ENCODE data around the gene PEDS1.

The PEDS1 gene

DNA sequence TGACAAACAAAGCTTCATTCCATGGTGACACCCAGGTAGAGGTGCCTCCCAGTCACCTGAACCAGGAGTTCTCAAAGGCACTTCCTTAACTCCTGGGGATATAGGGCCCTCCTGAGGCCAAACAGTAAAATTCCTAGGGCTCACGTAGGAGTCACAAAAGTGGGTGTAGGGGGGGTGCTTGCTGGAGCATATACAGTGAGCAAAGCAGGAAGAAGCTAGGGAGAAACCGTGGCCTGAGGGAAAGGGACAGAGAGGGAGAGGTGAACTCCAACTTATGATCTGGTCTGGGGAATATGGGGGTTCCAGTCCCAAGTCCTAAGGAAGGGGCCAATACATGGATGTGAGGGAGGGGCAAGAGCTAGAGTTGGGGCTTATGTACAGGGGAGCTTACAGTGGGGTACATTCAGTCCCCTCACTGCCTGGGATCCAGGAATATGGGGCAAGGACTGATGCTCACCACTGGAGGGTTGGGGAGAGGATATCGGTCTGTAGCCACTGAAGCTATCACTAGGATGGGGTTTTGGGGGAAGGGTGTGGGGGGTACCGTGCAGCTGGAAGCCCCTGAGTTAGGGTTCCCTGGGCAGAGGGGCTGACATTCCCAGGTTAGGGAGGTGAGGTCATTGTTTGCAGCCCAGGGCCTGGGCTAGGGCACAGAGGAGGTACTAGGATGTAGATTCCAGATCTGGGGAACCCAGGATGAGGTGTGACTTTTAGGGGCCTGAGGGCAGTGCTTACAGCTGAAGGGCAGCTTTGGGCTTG lies 950 bp downstream of the PEDS1 start (continued):
- no peak for TF ChIP-seq ZNF292 (tag by site-specific recombination; IDR thresholded peaks at IDR 0.05; ENCODE audit: borderline replicate concordance, low read depth)
- TF ChIP-seq ZIC2 (tag by site-specific recombination; IDR thresholded peaks at IDR 0.05) = no peak
- TF ChIP-seq ZNF747 (tag by site-specific recombination; IDR thresholded peaks at IDR 0.05) = no peak
- no peak for TF ChIP-seq ZNF549 (tag by site-specific recombination; IDR thresholded peaks at IDR 0.05)
- no peak for TF ChIP-seq GLI4 (tag by site-specific recombination; IDR thresholded peaks at IDR 0.05)
- TF ChIP-seq, protein P1, sequence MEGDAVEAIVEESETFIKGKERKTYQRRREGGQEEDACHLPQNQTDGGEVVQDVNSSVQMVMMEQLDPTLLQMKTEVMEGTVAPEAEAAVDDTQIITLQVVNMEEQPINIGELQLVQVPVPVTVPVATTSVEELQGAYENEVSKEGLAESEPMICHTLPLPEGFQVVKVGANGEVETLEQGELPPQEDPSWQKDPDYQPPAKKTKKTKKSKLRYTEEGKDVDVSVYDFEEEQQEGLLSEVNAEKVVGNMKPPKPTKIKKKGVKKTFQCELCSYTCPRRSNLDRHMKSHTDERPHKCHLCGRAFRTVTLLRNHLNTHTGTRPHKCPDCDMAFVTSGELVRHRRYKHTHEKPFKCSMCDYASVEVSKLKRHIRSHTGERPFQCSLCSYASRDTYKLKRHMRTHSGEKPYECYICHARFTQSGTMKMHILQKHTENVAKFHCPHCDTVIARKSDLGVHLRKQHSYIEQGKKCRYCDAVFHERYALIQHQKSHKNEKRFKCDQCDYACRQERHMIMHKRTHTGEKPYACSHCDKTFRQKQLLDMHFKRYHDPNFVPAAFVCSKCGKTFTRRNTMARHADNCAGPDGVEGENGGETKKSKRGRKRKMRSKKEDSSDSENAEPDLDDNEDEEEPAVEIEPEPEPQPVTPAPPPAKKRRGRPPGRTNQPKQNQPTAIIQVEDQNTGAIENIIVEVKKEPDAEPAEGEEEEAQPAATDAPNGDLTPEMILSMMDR (tag by site-specific recombination; IDR thresholded peaks at IDR 0.05) = no peak
- no peak for TF ChIP-seq ZNF830 (tag by site-specific recombination; IDR thresholded peaks at IDR 0.05; ENCODE audit: low read depth)

DNA sequence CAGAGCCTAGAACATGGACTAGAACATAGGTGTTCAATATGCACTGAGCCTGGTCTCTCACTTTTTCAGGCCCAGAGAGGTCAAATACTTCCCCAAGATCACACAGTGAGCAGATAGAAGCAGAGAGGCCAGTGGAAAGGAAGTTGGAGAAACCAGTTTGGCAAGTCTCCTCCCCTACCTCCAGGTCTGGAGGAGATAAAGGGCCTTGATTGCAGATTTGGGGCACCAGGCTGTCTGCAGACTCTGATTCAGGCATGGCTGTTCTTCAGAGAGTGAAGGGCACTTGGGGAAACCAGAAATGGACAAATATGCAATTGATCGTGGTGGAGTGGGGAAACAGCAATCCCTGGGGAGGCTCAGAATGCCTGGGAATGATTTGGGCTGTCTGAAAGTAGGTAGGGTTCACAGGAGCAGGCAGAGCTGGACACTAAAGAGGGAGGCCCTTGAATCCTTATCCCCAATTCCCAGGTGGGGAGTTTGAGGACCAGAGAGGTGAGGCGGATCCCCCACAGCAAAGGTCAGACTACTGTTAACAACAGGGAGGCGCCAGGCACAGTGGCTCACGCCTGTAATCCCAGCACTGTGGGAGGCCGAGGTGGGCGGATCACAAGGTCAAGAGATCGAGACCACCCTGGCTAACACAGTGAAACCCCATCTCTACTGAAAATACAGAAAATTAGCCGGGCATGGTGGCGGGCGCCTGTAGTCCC lies 2.3 kb downstream of the PEDS1 start:
- CTCF ChIA-PET = interaction anchor here (0.8 to 3.8 kb wide), 3 partner anchors 18 to 58 kb away, joined by 4 to 44 read pairs (median 11); no protein-coding TSS in a partner anchor
- no peak overlapping the region for H3K4me3 ChIP-seq (ENCODE audit: low read depth, low read length)
- H3K27ac ChIP-seq (ENCODE audit: extremely low read depth, low read depth, low read length) = no peak overlapping the region
- H3K4me1 ChIP-seq (ENCODE audit: control insufficient read depth, insufficient read depth, low read length) = peaks cover 4% of the 10 kb centered on the region; the same call in 1 of the 2 replicates
- peaks cover 0 to 54% of the 10 kb centered on the region in 2 experiments; a peak in 2 of 3 replicates for H3K36me3 ChIP-seq (ENCODE audit: control insufficient read depth in 2 of 2, insufficient read depth in 1 of 2, low read length in 2 of 2)
- POLR2A ChIA-PET = interaction anchor here (0.8 to 1.4 kb wide), 2 partner anchors 15 to 32 kb away, joined by 3 to 5 read pairs; no protein-coding TSS in a partner anchor
- H3K9me3 ChIP-seq (ENCODE audit: control insufficient read depth, insufficient read depth, low read depth, low read length) = no peaks in the 10 kb centered on the region
- no peak for TF ChIP-seq ZNF16 (tag by site-specific recombination; IDR thresholded peaks at IDR 0.05; ENCODE audit: low read depth)
- peak; percentile 53 for TF ChIP-seq ZFHX2 (tag by site-specific recombination; conservative IDR thresholded peaks at IDR 0.05)
- TF ChIP-seq OSR2 (tag by site-specific recombination; IDR thresholded peaks at IDR 0.05) = 0 out of 2 replicates have a peak, but pooled peaks have one; percentile 21
- TF ChIP-seq, protein P2, sequence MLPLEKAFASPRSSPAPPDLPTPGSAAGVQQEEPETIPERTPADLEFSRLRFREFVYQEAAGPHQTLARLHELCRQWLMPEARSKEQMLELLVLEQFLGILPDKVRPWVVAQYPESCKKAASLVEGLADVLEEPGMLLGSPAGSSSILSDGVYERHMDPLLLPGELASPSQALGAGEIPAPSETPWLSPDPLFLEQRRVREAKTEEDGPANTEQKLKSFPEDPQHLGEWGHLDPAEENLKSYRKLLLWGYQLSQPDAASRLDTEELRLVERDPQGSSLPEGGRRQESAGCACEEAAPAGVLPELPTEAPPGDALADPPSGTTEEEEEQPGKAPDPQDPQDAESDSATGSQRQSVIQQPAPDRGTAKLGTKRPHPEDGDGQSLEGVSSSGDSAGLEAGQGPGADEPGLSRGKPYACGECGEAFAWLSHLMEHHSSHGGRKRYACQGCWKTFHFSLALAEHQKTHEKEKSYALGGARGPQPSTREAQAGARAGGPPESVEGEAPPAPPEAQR (tag by site-specific recombination; IDR thresholded peaks at IDR 0.05) = no peak
- TF ChIP-seq SP7 (tag by site-specific recombination; IDR thresholded peaks at IDR 0.05) = peak; percentile 56
- TF ChIP-seq GLIS1 (tag by site-specific recombination; IDR thresholded peaks at IDR 0.05) = peak; percentile 33
- no peak for TF ChIP-seq ZBTB20 (tag by site-specific recombination; IDR thresholded peaks at IDR 0.05)
- TF ChIP-seq ZNF629 (tag by site-specific recombination; IDR thresholded peaks at IDR 0.05) = no peak
- TF ChIP-seq EGR2 (tag by site-specific recombination; IDR thresholded peaks at IDR 0.05; ENCODE audit: low read depth) = peak; percentile 62

DNA sequence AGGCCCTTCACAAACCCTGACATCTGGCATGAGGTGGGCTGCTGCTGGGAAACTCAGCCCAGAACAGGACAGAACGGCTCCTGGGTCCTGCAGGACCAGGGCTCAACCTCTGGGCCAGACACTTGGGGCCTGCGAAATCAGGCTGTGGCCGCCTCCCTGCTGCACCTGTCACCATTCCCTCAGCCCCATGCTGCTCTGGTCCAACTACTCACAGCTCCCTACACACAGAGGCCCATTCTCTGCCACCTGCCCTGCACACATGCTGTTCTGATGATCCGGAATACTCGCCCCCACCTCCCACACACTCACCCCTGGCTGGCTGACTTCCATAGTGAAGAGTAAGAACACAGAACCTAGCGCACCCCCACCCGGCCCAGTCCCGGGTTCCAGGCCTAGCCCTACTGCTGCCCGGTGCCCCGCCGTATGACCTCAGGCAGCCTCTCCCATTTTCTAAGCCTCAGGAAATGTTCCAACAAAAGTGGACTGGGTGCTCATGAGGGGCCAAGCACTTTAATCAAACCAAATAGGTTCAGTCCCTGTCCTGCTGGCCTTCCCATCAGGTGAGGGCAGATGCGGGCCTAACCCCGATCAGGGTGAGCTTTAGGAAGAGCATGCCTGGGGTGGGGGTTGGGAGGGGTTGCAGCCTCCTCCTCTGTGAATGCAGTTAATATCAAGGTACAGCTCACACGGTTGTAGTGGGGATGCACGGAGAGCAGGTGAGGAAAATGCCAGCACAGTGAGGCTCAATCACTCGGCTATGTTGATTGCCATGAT lies 3.9 kb downstream of the PEDS1 start:
- Histone ChIP-seq H3K36me3 (ENCODE audit: control insufficient read depth in 2 of 2, insufficient read depth in 1 of 2, low read length in 2 of 2) (peaks cover 3 to 60% of the 10 kb centered on the region in 2 experiments; a peak in 2 of 3 replicates), H3K27ac (ENCODE audit: extremely low read depth, low read depth, low read length) (no peak overlapping the region), H3K9me3 (ENCODE audit: control insufficient read depth, insufficient read depth, low read depth, low read length) (no peaks in the 10 kb centered on the region), H3K4me1 (ENCODE audit: control insufficient read depth, insufficient read depth, low read length) (peaks cover 4% of the 10 kb centered on the region; the same call in 1 of the 2 replicates), H3K4me3 (ENCODE audit: low read depth, low read length) (no peak overlapping the region)
- ChIA-PET CTCF (interaction anchor here (0.6 kb wide), 1 partner anchor 27 kb away, joined by 3 read pairs; no protein-coding TSS in a partner anchor), POLR2A (interaction anchor here (1.4 to 1.5 kb wide), 2 partner anchors 16 kb away, joined by 3 to 4 read pairs; no protein-coding TSS in a partner anchor)
- TF ChIP-seq ZNF600 (tag by site-specific recombination; IDR thresholded peaks at IDR 0.05) = peak; percentile 88
- no peak for TF ChIP-seq ZNF549 (tag by site-specific recombination; IDR thresholded peaks at IDR 0.05)
- TF ChIP-seq RBAK (tag by site-specific recombination; IDR thresholded peaks at IDR 0.05) = no peak
- TF ChIP-seq ZIC2 (tag by site-specific recombination; IDR thresholded peaks at IDR 0.05) = peak; percentile 73
- TF ChIP-seq ZNF169 (tag by site-specific recombination; IDR thresholded peaks at IDR 0.05) = no peak
- TF ChIP-seq, protein P3, sequence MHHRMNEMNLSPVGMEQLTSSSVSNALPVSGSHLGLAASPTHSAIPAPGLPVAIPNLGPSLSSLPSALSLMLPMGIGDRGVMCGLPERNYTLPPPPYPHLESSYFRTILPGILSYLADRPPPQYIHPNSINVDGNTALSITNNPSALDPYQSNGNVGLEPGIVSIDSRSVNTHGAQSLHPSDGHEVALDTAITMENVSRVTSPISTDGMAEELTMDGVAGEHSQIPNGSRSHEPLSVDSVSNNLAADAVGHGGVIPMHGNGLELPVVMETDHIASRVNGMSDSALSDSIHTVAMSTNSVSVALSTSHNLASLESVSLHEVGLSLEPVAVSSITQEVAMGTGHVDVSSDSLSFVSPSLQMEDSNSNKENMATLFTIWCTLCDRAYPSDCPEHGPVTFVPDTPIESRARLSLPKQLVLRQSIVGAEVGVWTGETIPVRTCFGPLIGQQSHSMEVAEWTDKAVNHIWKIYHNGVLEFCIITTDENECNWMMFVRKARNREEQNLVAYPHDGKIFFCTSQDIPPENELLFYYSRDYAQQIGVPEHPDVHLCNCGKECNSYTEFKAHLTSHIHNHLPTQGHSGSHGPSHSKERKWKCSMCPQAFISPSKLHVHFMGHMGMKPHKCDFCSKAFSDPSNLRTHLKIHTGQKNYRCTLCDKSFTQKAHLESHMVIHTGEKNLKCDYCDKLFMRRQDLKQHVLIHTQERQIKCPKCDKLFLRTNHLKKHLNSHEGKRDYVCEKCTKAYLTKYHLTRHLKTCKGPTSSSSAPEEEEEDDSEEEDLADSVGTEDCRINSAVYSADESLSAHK (tag by site-specific recombination; IDR thresholded peaks at IDR 0.05) = no peak
